NB4 (cell line): ENCODE results near the gene KAZN.

Source experiments
- POLR2A ChIP-seq: IDR thresholded peaks from 2 replicates; pipeline ENCODE4 v1.6.1; 2011; ENCODE audit warnings: mild to moderate bottlenecking; ENCODE audit not compliant: insufficient read length; ENCODE audit errors: extremely low read depth
- TF ChIP-seq, protein P1 (sequence below): IDR thresholded peaks from one replicate; pipeline ENCODE4 v1.5.1; 2012; ENCODE audit warnings: low read depth, low read length
- TF ChIP-seq, protein P2 (sequence below): IDR thresholded peaks from 2 replicates; pipeline ENCODE4 v1.6.1; 2011; ENCODE audit warnings: low read depth, low read length

DNA sequence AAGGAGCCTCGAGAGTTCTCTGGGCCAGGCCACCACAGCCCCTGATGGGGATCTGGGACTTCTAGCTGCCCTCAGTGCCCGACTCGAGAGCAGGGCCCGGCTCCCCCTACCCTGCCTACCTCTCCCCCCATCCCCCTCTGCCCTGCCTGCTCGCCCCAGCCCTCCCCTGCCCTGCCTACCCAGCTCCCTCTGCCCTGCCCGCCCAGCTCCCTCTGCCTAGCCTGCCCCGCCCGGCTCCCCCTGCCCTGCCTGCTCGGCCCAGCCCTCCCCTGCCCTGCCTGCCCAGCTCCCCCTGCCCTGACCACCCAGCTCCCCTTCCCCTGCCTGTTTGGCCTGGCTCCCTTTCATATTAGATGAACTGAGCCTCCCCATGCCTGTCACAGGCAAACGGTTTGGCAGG is 437.6 kb downstream of the KAZN start:
- TF ChIP-seq, protein P1, sequence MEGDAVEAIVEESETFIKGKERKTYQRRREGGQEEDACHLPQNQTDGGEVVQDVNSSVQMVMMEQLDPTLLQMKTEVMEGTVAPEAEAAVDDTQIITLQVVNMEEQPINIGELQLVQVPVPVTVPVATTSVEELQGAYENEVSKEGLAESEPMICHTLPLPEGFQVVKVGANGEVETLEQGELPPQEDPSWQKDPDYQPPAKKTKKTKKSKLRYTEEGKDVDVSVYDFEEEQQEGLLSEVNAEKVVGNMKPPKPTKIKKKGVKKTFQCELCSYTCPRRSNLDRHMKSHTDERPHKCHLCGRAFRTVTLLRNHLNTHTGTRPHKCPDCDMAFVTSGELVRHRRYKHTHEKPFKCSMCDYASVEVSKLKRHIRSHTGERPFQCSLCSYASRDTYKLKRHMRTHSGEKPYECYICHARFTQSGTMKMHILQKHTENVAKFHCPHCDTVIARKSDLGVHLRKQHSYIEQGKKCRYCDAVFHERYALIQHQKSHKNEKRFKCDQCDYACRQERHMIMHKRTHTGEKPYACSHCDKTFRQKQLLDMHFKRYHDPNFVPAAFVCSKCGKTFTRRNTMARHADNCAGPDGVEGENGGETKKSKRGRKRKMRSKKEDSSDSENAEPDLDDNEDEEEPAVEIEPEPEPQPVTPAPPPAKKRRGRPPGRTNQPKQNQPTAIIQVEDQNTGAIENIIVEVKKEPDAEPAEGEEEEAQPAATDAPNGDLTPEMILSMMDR, result no peak
- TF ChIP-seq, protein P2, sequence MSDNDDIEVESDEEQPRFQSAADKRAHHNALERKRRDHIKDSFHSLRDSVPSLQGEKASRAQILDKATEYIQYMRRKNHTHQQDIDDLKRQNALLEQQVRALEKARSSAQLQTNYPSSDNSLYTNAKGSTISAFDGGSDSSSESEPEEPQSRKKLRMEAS, result no peak
- TF ChIP-seq POLR2A, result no peak
